RWPE1 (cell line): ENCODE data around the gene CHD3.

Experiments used
- CTCF ChIA-PET: fragments of 350-600 bp; sonication (Branson Sonifier 250); formaldehyde crosslinking; extraction: SDS; loops from one replicate; lab custom pipeline; 2021; lab: Yijun Ruan, JAX
- POLR2A ChIA-PET: fragments of 400-600 bp; formaldehyde crosslinking; extraction: SDS; loops from one replicate; lab custom pipeline; 2020; ENCODE audit warnings: antibody characterized with exemption; ENCODE audit not compliant: low non-redundant PET; lab: Yijun Ruan, JAX
- DNase-seq: peaks from one replicate; pipeline ENCODE4 v3.0.0; 2012; ENCODE audit warnings: low spot score
- H3K27ac ChIP-seq: fragments of 450-650 bp; 2 replicates; pipeline ENCODE4 v1.5.1; 2017
- TF ChIP-seq, protein P1 (sequence below): fragments of 450-650 bp; conservative IDR thresholded peaks from 2 replicates; pipeline ENCODE4 v1.5.1; 2017; ENCODE audit warnings: low read depth, mild to moderate bottlenecking

CHD3 gene

DNA sequence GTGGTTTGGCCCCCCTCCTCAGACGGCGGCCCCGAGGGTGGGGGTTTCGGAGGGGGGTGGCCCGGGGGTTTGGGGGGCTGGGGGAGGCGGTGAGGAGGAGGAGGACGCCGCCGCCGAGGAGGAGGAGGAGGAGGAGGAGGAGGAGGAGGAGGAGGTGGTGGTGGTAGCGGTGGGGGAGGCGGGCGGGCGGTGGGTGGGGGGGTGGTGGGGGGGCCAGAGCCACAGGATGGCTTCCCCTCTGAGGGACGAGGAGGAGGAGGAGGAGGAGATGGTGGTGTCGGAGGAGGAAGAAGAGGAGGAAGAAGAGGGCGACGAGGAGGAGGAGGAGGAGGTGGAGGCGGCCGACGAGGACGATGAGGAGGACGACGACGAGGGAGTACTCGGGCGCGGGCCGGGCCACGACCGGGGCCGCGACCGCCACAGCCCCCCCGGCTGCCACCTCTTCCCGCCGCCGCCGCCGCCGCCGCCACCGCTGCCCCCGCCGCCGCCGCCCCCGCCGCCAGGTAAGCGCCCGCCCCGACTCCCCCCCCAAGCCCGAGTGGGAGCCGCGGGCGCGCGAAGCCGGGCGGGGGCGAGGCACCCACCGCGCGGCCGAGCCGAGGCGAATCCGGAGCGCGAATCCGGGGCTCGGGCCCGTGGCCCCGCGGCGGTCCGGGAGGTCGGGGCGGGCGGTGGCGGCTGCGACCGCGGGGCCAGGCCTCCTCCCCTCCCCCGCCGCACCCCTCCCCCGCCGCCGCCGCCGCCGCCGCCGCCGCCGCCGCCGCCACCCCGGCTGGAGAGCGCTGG lies 3.8 kb upstream of the CHD3 start:
- ChIA-PET POLR2A (no interaction called here), CTCF (no interaction called here)
- peak overlapping the region; percentile 98 for H3K27ac ChIP-seq
- DNase-seq = no peak
- TF ChIP-seq, protein P1, sequence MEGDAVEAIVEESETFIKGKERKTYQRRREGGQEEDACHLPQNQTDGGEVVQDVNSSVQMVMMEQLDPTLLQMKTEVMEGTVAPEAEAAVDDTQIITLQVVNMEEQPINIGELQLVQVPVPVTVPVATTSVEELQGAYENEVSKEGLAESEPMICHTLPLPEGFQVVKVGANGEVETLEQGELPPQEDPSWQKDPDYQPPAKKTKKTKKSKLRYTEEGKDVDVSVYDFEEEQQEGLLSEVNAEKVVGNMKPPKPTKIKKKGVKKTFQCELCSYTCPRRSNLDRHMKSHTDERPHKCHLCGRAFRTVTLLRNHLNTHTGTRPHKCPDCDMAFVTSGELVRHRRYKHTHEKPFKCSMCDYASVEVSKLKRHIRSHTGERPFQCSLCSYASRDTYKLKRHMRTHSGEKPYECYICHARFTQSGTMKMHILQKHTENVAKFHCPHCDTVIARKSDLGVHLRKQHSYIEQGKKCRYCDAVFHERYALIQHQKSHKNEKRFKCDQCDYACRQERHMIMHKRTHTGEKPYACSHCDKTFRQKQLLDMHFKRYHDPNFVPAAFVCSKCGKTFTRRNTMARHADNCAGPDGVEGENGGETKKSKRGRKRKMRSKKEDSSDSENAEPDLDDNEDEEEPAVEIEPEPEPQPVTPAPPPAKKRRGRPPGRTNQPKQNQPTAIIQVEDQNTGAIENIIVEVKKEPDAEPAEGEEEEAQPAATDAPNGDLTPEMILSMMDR = no peak

DNA sequence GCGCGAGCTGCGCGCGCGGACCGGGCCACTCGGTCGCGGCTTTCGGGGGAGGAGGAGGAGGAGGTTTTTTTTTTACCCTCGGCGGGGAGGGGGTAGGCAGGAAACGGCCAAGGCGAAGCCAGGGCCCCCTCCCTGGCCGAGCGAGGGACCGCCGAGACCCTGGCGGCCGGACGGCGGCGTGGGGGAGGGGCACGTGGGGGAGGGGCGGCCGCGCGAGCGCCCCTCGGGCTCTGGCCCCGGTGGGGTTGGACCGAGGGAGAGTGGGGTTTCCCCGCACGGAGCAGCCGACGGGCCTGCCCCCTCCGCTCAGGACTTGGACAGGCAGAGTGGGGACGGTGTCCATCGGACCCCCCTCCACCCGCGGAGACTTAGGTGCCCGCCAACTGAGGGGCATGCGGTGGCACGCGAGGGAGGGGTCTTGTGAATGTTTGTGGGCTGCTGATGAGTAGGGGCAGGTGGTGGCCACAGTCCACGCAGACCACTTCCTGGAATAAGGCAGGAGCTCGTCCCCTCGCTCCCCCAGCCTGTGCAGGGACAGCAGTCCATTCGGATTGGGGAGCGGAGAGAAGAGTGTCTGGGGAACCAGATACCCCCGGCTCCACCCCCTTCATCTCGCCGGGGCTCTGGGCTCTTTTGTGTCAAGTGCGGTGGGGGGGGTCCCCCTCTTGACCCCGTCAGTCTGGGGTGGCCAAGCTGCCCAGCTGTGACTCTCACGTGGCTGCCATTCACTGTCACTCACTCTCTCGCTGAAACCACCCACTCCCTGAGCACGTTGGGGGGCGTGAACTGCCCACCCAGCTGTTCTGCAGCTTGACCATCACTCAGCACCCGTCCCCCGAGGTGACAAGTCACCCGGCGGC lies 3.0 kb upstream of the CHD3 start:
- no peak for DNase-seq
- ChIA-PET CTCF (interaction anchor here (0.7 kb wide), 1 partner anchor 156 kb away, joined by 3 read pairs; no protein-coding TSS in a partner anchor), POLR2A (no interaction called here)
- H3K27ac ChIP-seq = peak overlapping the region; percentile 98
- TF ChIP-seq, protein P1 = no peak

DNA sequence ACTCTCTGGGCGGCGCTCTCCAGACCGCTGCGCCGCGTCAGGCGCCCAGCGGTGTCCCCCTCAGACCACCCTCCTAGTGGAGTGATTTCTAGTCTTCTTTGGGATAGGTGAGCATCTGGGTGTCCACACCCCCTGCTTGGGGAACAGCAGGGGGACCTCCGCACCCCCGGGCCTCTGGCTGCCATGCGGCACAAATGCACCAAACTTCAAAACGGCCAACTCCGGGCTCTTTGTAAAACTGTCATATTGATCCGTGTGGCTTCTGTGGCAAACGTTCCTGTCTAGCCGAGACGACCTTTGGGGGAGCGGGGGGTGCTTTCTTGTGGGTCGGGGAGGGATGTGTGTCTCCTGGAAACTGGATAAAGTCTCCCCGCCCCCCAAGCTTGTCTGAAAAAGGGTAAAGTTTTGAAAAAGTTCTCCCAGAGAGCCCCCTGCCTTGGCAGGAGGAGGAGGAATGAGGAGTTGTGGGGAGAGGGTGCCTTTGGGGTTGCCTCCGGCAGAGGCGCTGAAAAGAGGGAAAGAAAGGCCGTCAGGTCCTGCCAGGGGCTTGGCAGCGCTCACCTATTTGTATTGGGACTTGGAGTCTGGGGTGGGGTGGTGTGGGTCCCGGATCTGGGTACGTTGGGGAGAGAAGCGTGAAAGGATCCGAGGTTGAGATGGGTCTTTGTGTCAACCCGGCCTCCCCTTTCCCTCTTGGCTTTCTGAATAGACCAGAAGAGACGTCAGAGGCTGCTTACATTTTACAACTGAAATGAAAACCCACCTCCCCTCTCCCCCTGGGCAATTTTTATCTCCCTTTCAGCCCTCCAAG lies 2.2 kb upstream of the CHD3 start:
- H3K27ac ChIP-seq = peak overlapping the region; percentile 98
- ChIA-PET CTCF (interaction anchor here (0.6 to 0.7 kb wide), 2 partner anchors 12 to 155 kb away, joined by 3 read pairs; no protein-coding TSS in a partner anchor), POLR2A (no interaction called here)
- TF ChIP-seq, protein P1 = no peak
- no peak for DNase-seq

DNA sequence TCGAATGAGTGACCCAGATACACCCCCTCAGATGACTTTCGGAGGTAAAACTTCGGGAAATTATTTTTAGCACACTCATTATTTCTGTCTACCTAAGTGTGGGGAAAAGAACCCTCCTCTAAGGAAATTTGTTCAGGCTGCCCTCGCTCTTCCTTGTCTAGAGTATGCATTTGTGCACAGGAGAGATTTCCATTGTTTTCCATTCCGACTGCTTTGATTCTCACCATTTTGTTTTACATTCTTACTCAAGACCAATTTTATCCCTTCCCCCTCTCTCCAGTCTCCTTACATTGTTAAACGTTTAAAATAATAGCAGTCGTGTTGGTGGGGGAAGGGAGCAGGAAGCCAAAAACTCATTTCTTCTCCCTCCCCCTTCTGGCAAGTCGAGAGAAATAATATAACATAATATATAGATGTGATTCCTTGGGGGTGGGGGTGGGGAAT lies 1.5 kb upstream of the CHD3 start:
- ChIA-PET CTCF (interaction anchor here (0.6 kb wide), 1 partner anchor 11 kb away, joined by 3 read pairs; no protein-coding TSS in a partner anchor), POLR2A (no interaction called here)
- peak overlapping the region; percentile 98 for H3K27ac ChIP-seq
- no peak for DNase-seq
- TF ChIP-seq, protein P1 = no peak

DNA sequence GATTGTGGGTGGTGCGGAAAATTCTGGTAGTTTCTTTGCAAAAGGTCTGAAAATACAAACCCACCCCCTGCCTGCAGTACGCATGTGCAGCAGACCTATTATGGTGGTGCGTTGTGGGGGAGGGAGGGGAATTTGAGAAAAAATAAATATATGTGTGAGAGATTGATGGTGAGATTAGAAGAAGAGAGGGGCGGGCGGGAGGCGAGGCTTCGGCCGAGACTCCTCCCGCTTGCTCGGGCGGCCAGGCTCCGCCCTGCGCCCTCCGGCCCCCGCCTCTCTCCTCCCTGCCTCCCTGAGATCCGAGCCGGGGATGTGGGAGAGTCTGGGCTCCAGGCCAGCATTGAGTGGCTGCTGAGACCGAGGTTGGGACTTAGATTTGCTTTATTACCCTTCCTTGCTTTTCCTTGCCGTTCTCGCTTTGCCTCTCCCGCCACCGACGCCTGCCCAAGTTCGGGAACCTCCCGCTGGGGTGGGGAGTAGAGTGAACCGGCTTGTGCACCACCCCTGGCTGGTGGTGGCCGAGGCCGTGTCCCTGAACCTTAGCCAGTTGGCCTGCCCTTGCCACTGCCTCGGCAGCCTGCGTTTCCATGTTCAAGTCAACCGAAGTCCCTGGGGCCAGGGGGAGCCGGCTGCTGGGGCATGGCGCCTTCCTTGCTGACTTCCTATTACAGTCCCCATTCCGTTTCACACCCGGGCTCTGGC lies 956 bp upstream of the CHD3 start:
- ChIA-PET CTCF (no interaction called here), POLR2A (interaction anchor here (0.7 kb wide), 1 partner anchor 56 kb away, joined by 3 read pairs; no protein-coding TSS in a partner anchor)
- TF ChIP-seq, protein P1 = no peak
- H3K27ac ChIP-seq = peak overlapping the region; percentile 98
- DNase-seq = peak; percentile 97
